PC-9 (cell line): ENCODE data around the gene GULP1.

ENCODE experiments used
- CTCF ChIP-seq: fragments of 200-600 bp; sonication (generic); conservative IDR thresholded peaks from 2 replicates; pipeline ENCODE4 v1.6.1; 2017; ENCODE audit warnings: mixed run types, antibody characterized with exemption, mild to moderate bottlenecking, moderate library complexity
- EZH2 ChIP-seq: fragments of 200-600 bp; sonication (generic); IDR thresholded peaks from 2 replicates; pipeline ENCODE4 v1.8.0; 2017; ENCODE audit warnings: antibody characterized with exemption, low read depth

- TF ChIP-seq CTCF (no peak), EZH2 (no peak)
Observed at GRCh38 chr2:188309364-188309763, 17.7 kb downstream of the GULP1 start.
